Tibial nerve (tissue), 4 donors: ENCODE measurements around the gene PLA2G2F.
A peak's percentile ranks its signal among the peaks of the same experiment; 100 is the strongest.

Experiments
- CTCF ChIP-seq, 5 experiments: fragments of 200-600 bp in 3 of 5; fragments of 450-650 bp in 2 of 5; sonication (generic) in 3 of 5; IDR thresholded peaks; one replicate each; pipeline ENCODE4 v1.5.1; 2016 to 2019; ENCODE audit warnings: antibody characterized with exemption in 5 of 5, mild to moderate bottlenecking in 3 of 5, moderate library complexity in 2 of 5
- EP300 ChIP-seq, 2 donors: sonication (generic); formaldehyde crosslinking; IDR thresholded peaks; one replicate each; pipeline ENCODE4 v1.6.1; 2017; ENCODE audit warnings: antibody characterized with exemption in 2 of 2, mild to moderate bottlenecking in 1 of 2
- POLR2A ChIP-seq, 2 donors: fragments of 450-650 bp; IDR thresholded peaks; one replicate each; pipeline ENCODE4 v1.6.1; 2017; ENCODE audit warnings: antibody characterized with exemption in 2 of 2, mild to moderate bottlenecking in 2 of 2, moderate library complexity in 2 of 2

DNA sequence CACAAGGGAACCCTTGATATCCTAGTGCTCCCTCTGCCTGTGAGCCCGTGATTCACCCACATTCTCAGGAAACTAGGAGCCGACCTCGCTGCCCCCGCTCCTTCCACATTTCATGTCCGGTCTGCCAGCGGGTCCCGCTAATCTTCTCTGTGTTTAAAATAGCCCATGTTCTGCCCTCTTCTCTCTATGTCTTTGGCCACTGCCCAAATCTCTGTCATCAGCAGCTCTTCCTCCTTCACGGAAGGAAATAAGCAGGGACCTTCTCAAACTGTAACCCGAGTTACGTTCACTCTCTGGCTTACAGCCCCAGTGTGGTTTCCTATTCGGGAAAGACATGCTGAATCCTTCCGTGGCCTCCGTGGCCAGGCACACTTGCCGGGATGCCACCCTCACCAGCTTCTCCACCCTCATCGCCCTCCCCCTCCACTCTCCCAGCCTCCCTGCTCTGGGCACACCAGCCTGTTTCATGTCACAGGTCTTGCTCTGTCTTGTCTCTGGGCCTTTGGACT lies 25.6 kb downstream of the PLA2G2F start:
- TF ChIP-seq CTCF (IDR thresholded peaks at IDR 0.05) (no peak), POLR2A (IDR thresholded peaks at IDR 0.05) (no peak), EP300 (IDR thresholded peaks at IDR 0.05) (peak in 1 of 2 donors; percentile 63)
